Measurements from ENCODE around the gene SPACA7.

SPACA7 gene

GRCh38 chr13:112441226-112441625, 65.1 kb downstream of the SPACA7 start:
- H2BK12ac ChIP-seq (ENCODE audit: low read length), result no peak overlapping the region
- H2BK5ac ChIP-seq (ENCODE audit: low read depth, low read length, poor library complexity), result no peak overlapping the region
- H3K23ac ChIP-seq (ENCODE audit: low read length), result no peak overlapping the region
- peaks cover 4% of the 10 kb centered on the region for H3K9me3 ChIP-seq (ENCODE audit: insufficient read depth, low read depth, low read length)
- H3K4ac ChIP-seq (ENCODE audit: low read depth, low read length), result no peak overlapping the region
- H4K91ac ChIP-seq (ENCODE audit: low read depth, low read length), result no peak overlapping the region
- H3K18ac ChIP-seq (ENCODE audit: low read length), result no peak overlapping the region
- no peak overlapping the region for H3K9ac ChIP-seq (ENCODE audit: low read length)
- no peak overlapping the region for H3K14ac ChIP-seq (ENCODE audit: low read length)
- H3K79me2 ChIP-seq (ENCODE audit: control insufficient read depth, insufficient read depth, low read length, poor library complexity), result no peaks in the 10 kb centered on the region
- no peak overlapping the region for H2AFZ ChIP-seq (ENCODE audit: insufficient read depth, low read length, poor library complexity)
- no CpG with 5 or more reads among the region's 17 CpGs for WGBS (ENCODE audit: extremely low coverage, insufficient coverage, insufficient read length)
- H3K27me3 ChIP-seq (ENCODE audit: insufficient read depth, low read length), result no peaks in the 10 kb centered on the region
- H3K4me3 ChIP-seq (ENCODE audit: low read depth, low read length), result no peak overlapping the region
- no peak for DNase-seq
- H4K12ac ChIP-seq (ENCODE audit: low read depth, low read length), result no peak overlapping the region
- H3K36me3 ChIP-seq (ENCODE audit: control insufficient read depth in 1 of 2, insufficient read depth in 2 of 2, low read length in 2 of 2), result no peaks in the 10 kb centered on the region
- no peaks in the 10 kb centered on the region for H3K4me1 ChIP-seq (ENCODE audit: control insufficient read depth in 1 of 2, insufficient read depth in 2 of 2, low read length in 2 of 2)
- no peak overlapping the region for H2BK120ac ChIP-seq (ENCODE audit: insufficient read depth, low read length, poor library complexity)
- H3K4me2 ChIP-seq (ENCODE audit: low read length), result no peak overlapping the region
- no peaks in the 10 kb centered on the region for H3K79me1 ChIP-seq (ENCODE audit: low read length)
- no peak overlapping the region for H2AK5ac ChIP-seq (ENCODE audit: low read length)
- no peak overlapping the region for H4K8ac ChIP-seq (ENCODE audit: low read depth, low read length)
- H3K27ac ChIP-seq (ENCODE audit: low read depth, low read length), result no peak overlapping the region

GRCh38 chr13:112441779-112442310, 65.7 kb downstream of the SPACA7 start:
- Histone ChIP-seq H2BK120ac (ENCODE audit: insufficient read depth, low read length, poor library complexity) (no peak overlapping the region), H3K4me1 (ENCODE audit: control insufficient read depth in 1 of 2, insufficient read depth in 2 of 2, low read length in 2 of 2) (no peaks in the 10 kb centered on the region), H2BK12ac (ENCODE audit: low read length) (no peak overlapping the region), H4K12ac (ENCODE audit: low read depth, low read length) (no peak overlapping the region), H3K27me3 (ENCODE audit: insufficient read depth, low read length) (no peaks in the 10 kb centered on the region), H3K9me3 (ENCODE audit: insufficient read depth, low read depth, low read length) (peaks cover 3% of the 10 kb centered on the region), H3K4me2 (ENCODE audit: low read length) (no peak overlapping the region), H2AK5ac (ENCODE audit: low read length) (no peak overlapping the region), H3K23ac (ENCODE audit: low read length) (no peak overlapping the region), H3K9ac (ENCODE audit: low read length) (no peak overlapping the region), H3K36me3 (ENCODE audit: control insufficient read depth in 1 of 2, insufficient read depth in 2 of 2, low read length in 2 of 2) (no peaks in the 10 kb centered on the region), H3K4ac (ENCODE audit: low read depth, low read length) (no peak overlapping the region), H3K79me2 (ENCODE audit: control insufficient read depth, insufficient read depth, low read length, poor library complexity) (no peaks in the 10 kb centered on the region), H2BK5ac (ENCODE audit: low read depth, low read length, poor library complexity) (no peak overlapping the region), H3K14ac (ENCODE audit: low read length) (no peak overlapping the region), H3K27ac (ENCODE audit: low read depth, low read length) (no peak overlapping the region), H2AFZ (ENCODE audit: insufficient read depth, low read length, poor library complexity) (no peak overlapping the region), H3K18ac (ENCODE audit: low read length) (no peak overlapping the region), H3K4me3 (ENCODE audit: low read depth, low read length) (no peak overlapping the region), H4K91ac (ENCODE audit: low read depth, low read length) (no peak overlapping the region), H4K8ac (ENCODE audit: low read depth, low read length) (no peak overlapping the region), H3K79me1 (ENCODE audit: low read length) (no peaks in the 10 kb centered on the region)
- no peak for DNase-seq
- no CpG with 5 or more reads among the region's 19 CpGs for WGBS (ENCODE audit: extremely low coverage, insufficient coverage, insufficient read length)

GRCh38 chr13:112442483-112443090, 66.4 kb downstream of the SPACA7 start:
- no peak overlapping the region for H2BK120ac ChIP-seq (ENCODE audit: insufficient read depth, low read length, poor library complexity)
- no peak overlapping the region for H2AK5ac ChIP-seq (ENCODE audit: low read length)
- H3K36me3 ChIP-seq (ENCODE audit: control insufficient read depth in 1 of 2, insufficient read depth in 2 of 2, low read length in 2 of 2), result no peaks in the 10 kb centered on the region
- H3K9ac ChIP-seq (ENCODE audit: low read length), result no peak overlapping the region
- H3K27me3 ChIP-seq (ENCODE audit: insufficient read depth, low read length), result no peaks in the 10 kb centered on the region
- no peak overlapping the region for H4K8ac ChIP-seq (ENCODE audit: low read depth, low read length)
- H4K91ac ChIP-seq (ENCODE audit: low read depth, low read length), result no peak overlapping the region
- H2BK12ac ChIP-seq (ENCODE audit: low read length), result no peak overlapping the region
- no CpG with 5 or more reads among the region's 21 CpGs for WGBS (ENCODE audit: extremely low coverage, insufficient coverage, insufficient read length)
- no peaks in the 10 kb centered on the region for H3K79me2 ChIP-seq (ENCODE audit: control insufficient read depth, insufficient read depth, low read length, poor library complexity)
- H3K4me2 ChIP-seq (ENCODE audit: low read length), result no peak overlapping the region
- H3K23ac ChIP-seq (ENCODE audit: low read length), result no peak overlapping the region
- no peaks in the 10 kb centered on the region for H3K79me1 ChIP-seq (ENCODE audit: low read length)
- peaks cover 3% of the 10 kb centered on the region for H3K9me3 ChIP-seq (ENCODE audit: insufficient read depth, low read depth, low read length)
- no peak overlapping the region for H3K4ac ChIP-seq (ENCODE audit: low read depth, low read length)
- H3K4me1 ChIP-seq (ENCODE audit: control insufficient read depth in 1 of 2, insufficient read depth in 2 of 2, low read length in 2 of 2), result no peaks in the 10 kb centered on the region
- no peak overlapping the region for H2BK5ac ChIP-seq (ENCODE audit: low read depth, low read length, poor library complexity)
- no peak overlapping the region for H3K14ac ChIP-seq (ENCODE audit: low read length)
- no peak for DNase-seq
- H2AFZ ChIP-seq (ENCODE audit: insufficient read depth, low read length, poor library complexity), result no peak overlapping the region
- H3K27ac ChIP-seq (ENCODE audit: low read depth, low read length), result no peak overlapping the region
- no peak overlapping the region for H4K12ac ChIP-seq (ENCODE audit: low read depth, low read length)
- H3K4me3 ChIP-seq (ENCODE audit: low read depth, low read length), result no peak overlapping the region
- no peak overlapping the region for H3K18ac ChIP-seq (ENCODE audit: low read length)

GRCh38 chr13:112443191-112443994, 67.2 kb downstream of the SPACA7 start:
- H3K27ac ChIP-seq (ENCODE audit: low read depth, low read length), result no peak overlapping the region
- no peak overlapping the region for H2BK120ac ChIP-seq (ENCODE audit: insufficient read depth, low read length, poor library complexity)
- no peak overlapping the region for H4K12ac ChIP-seq (ENCODE audit: low read depth, low read length)
- no peak overlapping the region for H2AK5ac ChIP-seq (ENCODE audit: low read length)
- H2BK5ac ChIP-seq (ENCODE audit: low read depth, low read length, poor library complexity), result no peak overlapping the region
- H4K91ac ChIP-seq (ENCODE audit: low read depth, low read length), result no peak overlapping the region
- H3K4ac ChIP-seq (ENCODE audit: low read depth, low read length), result no peak overlapping the region
- no peaks in the 10 kb centered on the region for H3K4me1 ChIP-seq (ENCODE audit: control insufficient read depth in 1 of 2, insufficient read depth in 2 of 2, low read length in 2 of 2)
- no peaks in the 10 kb centered on the region for H3K36me3 ChIP-seq (ENCODE audit: control insufficient read depth in 1 of 2, insufficient read depth in 2 of 2, low read length in 2 of 2)
- H3K9me3 ChIP-seq (ENCODE audit: insufficient read depth, low read depth, low read length), result peaks cover 3% of the 10 kb centered on the region
- H3K27me3 ChIP-seq (ENCODE audit: insufficient read depth, low read length), result no peaks in the 10 kb centered on the region
- no peak overlapping the region for H3K9ac ChIP-seq (ENCODE audit: low read length)
- DNase-seq, result no peak
- H3K79me2 ChIP-seq (ENCODE audit: control insufficient read depth, insufficient read depth, low read length, poor library complexity), result no peaks in the 10 kb centered on the region
- no peak overlapping the region for H3K23ac ChIP-seq (ENCODE audit: low read length)
- no peak overlapping the region for H4K8ac ChIP-seq (ENCODE audit: low read depth, low read length)
- H3K4me2 ChIP-seq (ENCODE audit: low read length), result no peak overlapping the region
- no peak overlapping the region for H2AFZ ChIP-seq (ENCODE audit: insufficient read depth, low read length, poor library complexity)
- H3K79me1 ChIP-seq (ENCODE audit: low read length), result no peaks in the 10 kb centered on the region
- H3K18ac ChIP-seq (ENCODE audit: low read length), result no peak overlapping the region
- H3K14ac ChIP-seq (ENCODE audit: low read length), result no peak overlapping the region
- H3K4me3 ChIP-seq (ENCODE audit: low read depth, low read length), result no peak overlapping the region
- H2BK12ac ChIP-seq (ENCODE audit: low read length), result no peak overlapping the region
- WGBS (ENCODE audit: extremely low coverage, insufficient coverage, insufficient read length), result no CpG with 5 or more reads among the region's 31 CpGs

Data from trophoblast cell (in vitro differentiated cells and primary cell).